ENCODE data around the gene SEMA4C. TPM values are rescaled to one million over a fixed set of nuclear protein-coding genes. Genes with fewer than 3 reads are reported as not detected.

The SEMA4C gene
- total and polyA plus RNA-seq, 9 of the 15 experiments (the other 6 are each of a cell fraction or from before 2014, with no cell fraction given): 0.32 to 59.7 (median 23.9) TPM

DNA sequence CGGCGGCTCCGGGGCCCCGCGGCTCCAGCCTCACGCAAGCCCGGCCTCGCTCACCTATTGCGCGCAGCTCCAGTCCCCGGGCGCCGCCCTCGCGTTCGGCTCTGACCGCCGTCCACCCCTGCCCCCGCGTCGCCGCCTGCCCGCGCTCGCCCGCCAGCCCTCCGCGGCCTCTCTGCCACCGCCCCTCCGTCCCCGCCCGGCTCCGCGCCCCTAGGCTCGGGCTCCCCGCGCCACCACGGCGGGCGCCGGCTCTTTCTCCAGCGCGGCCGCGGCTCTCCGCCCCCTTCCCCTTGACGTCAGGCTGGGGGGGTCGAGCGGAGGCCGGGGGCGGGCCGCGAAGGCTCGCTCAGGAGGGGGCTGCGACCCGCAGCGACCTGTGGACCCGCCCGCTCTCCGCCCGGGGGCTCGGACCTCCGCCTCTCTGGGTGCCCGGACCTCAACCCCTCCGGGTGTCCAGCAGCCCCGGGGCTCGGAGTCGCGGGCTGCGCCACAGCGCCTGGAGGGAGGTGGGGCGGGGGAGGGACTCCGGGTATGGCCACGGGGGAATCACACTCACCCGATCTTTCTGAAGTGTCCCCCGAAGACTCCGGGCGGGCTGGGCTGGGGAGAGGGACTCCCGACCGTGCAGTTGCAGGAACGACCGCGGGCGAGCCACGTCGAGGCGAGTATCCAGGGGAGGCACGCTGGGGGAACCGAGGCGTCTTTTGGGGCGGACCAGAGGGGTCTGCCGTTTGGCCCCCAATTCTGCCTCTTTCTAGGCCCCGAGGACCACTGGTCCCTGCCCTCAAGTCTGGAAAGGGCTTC is at the start of gene SEMA4C (continued):
- TF ChIP-seq, protein P1, sequence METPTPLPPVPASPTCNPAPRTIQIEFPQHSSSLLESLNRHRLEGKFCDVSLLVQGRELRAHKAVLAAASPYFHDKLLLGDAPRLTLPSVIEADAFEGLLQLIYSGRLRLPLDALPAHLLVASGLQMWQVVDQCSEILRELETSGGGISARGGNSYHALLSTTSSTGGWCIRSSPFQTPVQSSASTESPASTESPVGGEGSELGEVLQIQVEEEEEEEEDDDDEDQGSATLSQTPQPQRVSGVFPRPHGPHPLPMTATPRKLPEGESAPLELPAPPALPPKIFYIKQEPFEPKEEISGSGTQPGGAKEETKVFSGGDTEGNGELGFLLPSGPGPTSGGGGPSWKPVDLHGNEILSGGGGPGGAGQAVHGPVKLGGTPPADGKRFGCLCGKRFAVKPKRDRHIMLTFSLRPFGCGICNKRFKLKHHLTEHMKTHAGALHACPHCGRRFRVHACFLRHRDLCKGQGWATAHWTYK (CRISPR knock-in tag; IDR thresholded peaks at IDR 0.05): 0 out of 2 replicates have a peak, but pooled peaks have one; percentile 34
- TF ChIP-seq, protein P2, sequence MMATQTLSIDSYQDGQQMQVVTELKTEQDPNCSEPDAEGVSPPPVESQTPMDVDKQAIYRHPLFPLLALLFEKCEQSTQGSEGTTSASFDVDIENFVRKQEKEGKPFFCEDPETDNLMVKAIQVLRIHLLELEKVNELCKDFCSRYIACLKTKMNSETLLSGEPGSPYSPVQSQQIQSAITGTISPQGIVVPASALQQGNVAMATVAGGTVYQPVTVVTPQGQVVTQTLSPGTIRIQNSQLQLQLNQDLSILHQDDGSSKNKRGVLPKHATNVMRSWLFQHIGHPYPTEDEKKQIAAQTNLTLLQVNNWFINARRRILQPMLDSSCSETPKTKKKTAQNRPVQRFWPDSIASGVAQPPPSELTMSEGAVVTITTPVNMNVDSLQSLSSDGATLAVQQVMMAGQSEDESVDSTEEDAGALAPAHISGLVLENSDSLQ (IDR thresholded peaks at IDR 0.05): no peak
- TF ChIP-seq RFX1 (IDR thresholded peaks at IDR 0.05) (no peak), ZFPM2 (CRISPR knock-in tag; IDR thresholded peaks at IDR 0.05) (no peak), RBM15 (IDR thresholded peaks at IDR 0.05; ENCODE audit: insufficient read depth, low read length) (no peak), SOX6 (IDR thresholded peaks at IDR 0.05) (no peak), BDP1 (IDR thresholded peaks at IDR 0.05; ENCODE audit: insufficient read depth, insufficient read length) (no peak), HNRNPL (IDR thresholded peaks at IDR 0.05; ENCODE audit: low read depth, low read length) (peak; percentile 75), ESRRB (CRISPR knock-in tag; IDR thresholded peaks at IDR 0.05; ENCODE audit: borderline replicate concordance) (no peak), MXI1 (IDR thresholded peaks at IDR 0.05; ENCODE audit: low read depth, low read length) (no peak), CHD2 (IDR thresholded peaks at IDR 0.05; ENCODE audit: low read depth, low read length) (no peak), ZNF445 (CRISPR knock-in tag; IDR thresholded peaks at IDR 0.05; ENCODE audit: low read depth) (no peak), PTTG1 (tag; IDR thresholded peaks at IDR 0.05; ENCODE audit: low read depth) (no peak), NFIC (IDR thresholded peaks at IDR 0.05) (no peak), ZNF740 (CRISPR knock-in tag; IDR thresholded peaks at IDR 0.05) (peak; percentile 81), ZNF740 (tag; IDR thresholded peaks at IDR 0.05) (peak in 1 of 2 experiments; percentile 74; a peak in 2 of 4 replicates), TRIM28 (IDR thresholded peaks at IDR 0.05) (no peak), ZNF3 (CRISPR knock-in tag; IDR thresholded peaks at IDR 0.05) (no peak), ARID3A (IDR thresholded peaks at IDR 0.05; ENCODE audit: borderline replicate concordance, low read depth, low read length) (no peak), PTRF (tag; IDR thresholded peaks at IDR 0.05) (no peak)
- TF ChIP-seq, protein P3, sequence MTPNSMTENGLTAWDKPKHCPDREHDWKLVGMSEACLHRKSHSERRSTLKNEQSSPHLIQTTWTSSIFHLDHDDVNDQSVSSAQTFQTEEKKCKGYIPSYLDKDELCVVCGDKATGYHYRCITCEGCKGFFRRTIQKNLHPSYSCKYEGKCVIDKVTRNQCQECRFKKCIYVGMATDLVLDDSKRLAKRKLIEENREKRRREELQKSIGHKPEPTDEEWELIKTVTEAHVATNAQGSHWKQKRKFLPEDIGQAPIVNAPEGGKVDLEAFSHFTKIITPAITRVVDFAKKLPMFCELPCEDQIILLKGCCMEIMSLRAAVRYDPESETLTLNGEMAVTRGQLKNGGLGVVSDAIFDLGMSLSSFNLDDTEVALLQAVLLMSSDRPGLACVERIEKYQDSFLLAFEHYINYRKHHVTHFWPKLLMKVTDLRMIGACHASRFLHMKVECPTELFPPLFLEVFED (CRISPR knock-in tag; conservative IDR thresholded peaks at IDR 0.05): no peak
- TF ChIP-seq, protein P4, sequence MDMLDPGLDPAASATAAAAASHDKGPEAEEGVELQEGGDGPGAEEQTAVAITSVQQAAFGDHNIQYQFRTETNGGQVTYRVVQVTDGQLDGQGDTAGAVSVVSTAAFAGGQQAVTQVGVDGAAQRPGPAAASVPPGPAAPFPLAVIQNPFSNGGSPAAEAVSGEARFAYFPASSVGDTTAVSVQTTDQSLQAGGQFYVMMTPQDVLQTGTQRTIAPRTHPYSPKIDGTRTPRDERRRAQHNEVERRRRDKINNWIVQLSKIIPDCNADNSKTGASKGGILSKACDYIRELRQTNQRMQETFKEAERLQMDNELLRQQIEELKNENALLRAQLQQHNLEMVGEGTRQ (CRISPR knock-in tag; IDR thresholded peaks at IDR 0.05): no peak
